ENCODE measurements around the gene COL19A1.

COL19A1 gene

DNA sequence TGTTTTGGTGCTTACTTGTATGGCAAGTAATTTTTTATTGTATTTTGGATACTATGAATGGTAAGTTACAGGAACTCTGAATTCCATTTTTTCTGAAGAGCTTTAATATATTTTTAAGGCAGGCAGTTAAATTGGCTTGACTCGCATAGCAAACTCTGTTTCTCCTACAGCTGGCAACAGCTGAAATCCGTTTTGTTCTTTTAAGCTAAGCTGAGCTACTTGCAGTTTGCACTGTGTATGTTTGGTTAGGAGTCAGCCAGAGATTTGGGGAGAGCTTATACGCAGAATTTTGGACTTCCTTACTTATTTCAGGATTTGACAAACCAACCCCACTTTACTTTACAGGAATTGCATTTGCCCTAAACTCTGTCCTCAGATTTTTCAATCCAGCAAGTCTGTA is 179.1 kb downstream of the COL19A1 start:
- H3K4me1 ChIP-seq (ENCODE audit: low read length) = no peaks in the 10 kb centered on the region

DNA sequence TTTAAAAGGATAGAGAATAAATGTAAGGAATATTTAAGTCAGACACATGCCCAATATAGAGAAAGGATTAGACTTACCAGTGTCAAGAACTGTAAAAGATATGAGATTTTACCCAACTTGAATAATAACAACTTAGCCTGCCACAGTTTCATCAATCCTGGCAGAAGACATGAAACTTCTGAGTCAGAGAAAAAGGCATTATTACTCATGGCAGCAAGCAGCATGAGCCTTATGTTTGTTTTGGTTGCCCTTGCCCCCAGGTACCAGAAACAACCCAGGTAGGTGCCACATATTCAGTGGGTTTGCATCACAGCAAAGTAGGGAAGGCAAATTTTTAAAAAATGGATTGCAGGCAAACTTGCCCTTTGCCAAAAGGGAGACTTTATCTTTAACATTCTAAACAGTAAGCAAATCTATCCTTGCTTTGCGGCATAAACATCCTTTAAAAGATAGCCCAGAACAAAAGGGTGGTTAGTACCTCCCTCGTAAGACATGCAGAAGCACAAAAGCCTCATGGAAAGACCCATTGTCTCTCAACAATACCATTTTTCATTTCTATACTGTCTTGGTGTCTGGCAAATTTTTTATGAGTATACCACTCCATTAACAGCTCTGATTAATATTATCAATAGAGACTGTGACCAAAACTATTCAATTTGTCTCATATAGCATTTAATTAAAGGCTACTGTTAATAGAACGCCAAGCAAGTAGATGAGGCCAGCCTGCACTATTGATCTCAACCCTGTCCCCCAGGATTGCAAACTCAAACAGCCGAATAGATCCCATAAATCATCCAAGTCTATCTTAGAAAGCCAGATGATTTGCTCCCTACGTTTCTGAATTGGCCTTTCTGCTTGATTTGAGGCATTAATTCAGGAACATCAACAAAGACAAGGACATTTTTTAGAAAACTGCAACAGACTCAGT is 185.1 kb downstream of the COL19A1 start:
- TF ChIP-seq, protein P1, sequence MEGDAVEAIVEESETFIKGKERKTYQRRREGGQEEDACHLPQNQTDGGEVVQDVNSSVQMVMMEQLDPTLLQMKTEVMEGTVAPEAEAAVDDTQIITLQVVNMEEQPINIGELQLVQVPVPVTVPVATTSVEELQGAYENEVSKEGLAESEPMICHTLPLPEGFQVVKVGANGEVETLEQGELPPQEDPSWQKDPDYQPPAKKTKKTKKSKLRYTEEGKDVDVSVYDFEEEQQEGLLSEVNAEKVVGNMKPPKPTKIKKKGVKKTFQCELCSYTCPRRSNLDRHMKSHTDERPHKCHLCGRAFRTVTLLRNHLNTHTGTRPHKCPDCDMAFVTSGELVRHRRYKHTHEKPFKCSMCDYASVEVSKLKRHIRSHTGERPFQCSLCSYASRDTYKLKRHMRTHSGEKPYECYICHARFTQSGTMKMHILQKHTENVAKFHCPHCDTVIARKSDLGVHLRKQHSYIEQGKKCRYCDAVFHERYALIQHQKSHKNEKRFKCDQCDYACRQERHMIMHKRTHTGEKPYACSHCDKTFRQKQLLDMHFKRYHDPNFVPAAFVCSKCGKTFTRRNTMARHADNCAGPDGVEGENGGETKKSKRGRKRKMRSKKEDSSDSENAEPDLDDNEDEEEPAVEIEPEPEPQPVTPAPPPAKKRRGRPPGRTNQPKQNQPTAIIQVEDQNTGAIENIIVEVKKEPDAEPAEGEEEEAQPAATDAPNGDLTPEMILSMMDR (IDR thresholded peaks at IDR 0.05; ENCODE audit: low read length) = no peak
- TF ChIP-seq EZH2 (optimal IDR thresholded peaks at IDR 0.05; ENCODE audit: low read depth, low read length) (no peak), EZH2phosphoT487 (IDR thresholded peaks at IDR 0.05; ENCODE audit: low read length) (no peak)
- Histone ChIP-seq H3K9ac (ENCODE audit: low read length) (no peak overlapping the region), H3K4me3 (ENCODE audit: low read length) (no peak overlapping the region), H3F3A (ENCODE audit: insufficient read depth, low read length) (no peaks in the 10 kb centered on the region), H3K79me2 (ENCODE audit: low read length) (no peaks in the 10 kb centered on the region), H3K36me3 (replicated peaks; ENCODE audit: insufficient read depth, low read length) (no peaks in the 10 kb centered on the region), H2AFZ (ENCODE audit: low read length) (no peak overlapping the region), H3K27ac (ENCODE audit: low read length) (no peak overlapping the region), H3K4me2 (ENCODE audit: low read depth, low read length) (no peak overlapping the region), H3K27me3 (replicated peaks; ENCODE audit: insufficient read depth, low read length) (no peaks in the 10 kb centered on the region), H3K9me2 (replicated peaks; ENCODE audit: insufficient read depth, low read length) (no peaks in the 10 kb centered on the region), H4K20me1 (ENCODE audit: insufficient read depth, low read length) (no peaks in the 10 kb centered on the region), H3K4me1 (ENCODE audit: low read length) (no peaks in the 10 kb centered on the region), H3K9me3 (replicated peaks; ENCODE audit: insufficient read depth, low read length) (no peaks in the 10 kb centered on the region)
- DNase-seq = no peak

More for the DNA sequence above, 179.1 kb downstream of the COL19A1 start:
- H3K4me2 ChIP-seq (ENCODE audit: low read depth, low read length) = no peak overlapping the region
- H3K4me3 ChIP-seq (ENCODE audit: low read length) = no peak overlapping the region
- no peak for DNase-seq
- H3K36me3 ChIP-seq (replicated peaks; ENCODE audit: insufficient read depth, low read length) = no peaks in the 10 kb centered on the region
- no peaks in the 10 kb centered on the region for H3K9me2 ChIP-seq (replicated peaks; ENCODE audit: insufficient read depth, low read length)
- no peaks in the 10 kb centered on the region for H3K27me3 ChIP-seq (replicated peaks; ENCODE audit: insufficient read depth, low read length)
- no peaks in the 10 kb centered on the region for H3K9me3 ChIP-seq (replicated peaks; ENCODE audit: insufficient read depth, low read length)
- H4K20me1 ChIP-seq (ENCODE audit: insufficient read depth, low read length) = no peaks in the 10 kb centered on the region
- H3K27ac ChIP-seq (ENCODE audit: low read length) = no peak overlapping the region
- H2AFZ ChIP-seq (ENCODE audit: low read length) = no peak overlapping the region
- no peaks in the 10 kb centered on the region for H3F3A ChIP-seq (ENCODE audit: insufficient read depth, low read length)
- H3K9ac ChIP-seq (ENCODE audit: low read length) = no peak overlapping the region
- H3K79me2 ChIP-seq (ENCODE audit: low read length) = no peaks in the 10 kb centered on the region
- TF ChIP-seq, protein P1 (IDR thresholded peaks at IDR 0.05; ENCODE audit: low read length) = no peak
- TF ChIP-seq EZH2phosphoT487 (IDR thresholded peaks at IDR 0.05; ENCODE audit: low read length) (no peak), EZH2 (optimal IDR thresholded peaks at IDR 0.05; ENCODE audit: low read depth, low read length) (no peak)

DNA sequence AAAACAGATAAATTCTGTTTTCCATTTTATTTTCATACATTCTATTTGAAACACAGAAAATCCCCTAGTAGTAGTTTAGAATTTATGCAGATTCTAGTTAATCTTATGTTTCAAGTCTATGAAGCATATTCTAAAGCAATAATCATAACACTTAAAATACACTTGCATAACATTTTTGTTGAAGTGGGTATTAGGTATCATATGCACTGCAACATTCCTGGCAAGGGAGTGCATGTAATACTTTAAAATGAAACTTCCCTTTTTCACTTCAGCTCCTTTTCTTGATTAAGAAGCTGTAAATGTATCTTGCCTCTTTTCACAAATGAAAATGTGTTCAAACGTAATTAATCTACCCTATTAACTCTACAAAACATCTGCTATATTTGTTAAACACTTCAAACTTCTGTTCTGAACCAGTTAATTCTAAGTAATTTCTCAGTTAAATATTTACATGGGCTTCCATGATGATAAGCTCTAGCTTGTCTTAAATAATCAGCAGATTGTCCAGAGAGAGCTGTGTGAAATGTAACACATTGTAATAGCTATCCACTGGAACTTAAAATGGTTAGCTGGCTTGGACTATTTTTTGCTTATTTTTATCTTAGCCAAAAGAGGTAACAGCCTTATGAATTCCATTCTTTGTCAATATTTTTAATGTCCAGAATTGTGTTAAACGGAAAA is 192.8 kb downstream of the COL19A1 start:
- Histone ChIP-seq H3K4me1 (ENCODE audit: low read length) (no peaks in the 10 kb centered on the region), H3K9ac (ENCODE audit: low read length) (no peak overlapping the region), H3F3A (ENCODE audit: insufficient read depth, low read length) (no peaks in the 10 kb centered on the region), H2AFZ (ENCODE audit: low read length) (no peak overlapping the region), H3K79me2 (ENCODE audit: low read length) (no peaks in the 10 kb centered on the region), H3K27ac (ENCODE audit: low read length) (no peak overlapping the region), H3K9me3 (replicated peaks; ENCODE audit: insufficient read depth, low read length) (no peaks in the 10 kb centered on the region), H3K4me3 (ENCODE audit: low read length) (no peak overlapping the region), H3K9me2 (replicated peaks; ENCODE audit: insufficient read depth, low read length) (no peaks in the 10 kb centered on the region), H3K36me3 (replicated peaks; ENCODE audit: insufficient read depth, low read length) (no peaks in the 10 kb centered on the region), H3K27me3 (replicated peaks; ENCODE audit: insufficient read depth, low read length) (no peaks in the 10 kb centered on the region), H4K20me1 (ENCODE audit: insufficient read depth, low read length) (no peaks in the 10 kb centered on the region), H3K4me2 (ENCODE audit: low read depth, low read length) (no peak overlapping the region)
- TF ChIP-seq EZH2phosphoT487 (IDR thresholded peaks at IDR 0.05; ENCODE audit: low read length) (no peak), EZH2 (optimal IDR thresholded peaks at IDR 0.05; ENCODE audit: low read depth, low read length) (no peak)
- TF ChIP-seq, protein P1 (IDR thresholded peaks at IDR 0.05; ENCODE audit: low read length) = no peak
- no peak for DNase-seq

Data from MM.1S (cell line).